ENCODE measurements around the gene LRG1. TPM values are rescaled to one million over a fixed set of nuclear protein-coding genes. Genes with fewer than 3 reads are reported as not detected.

Gene LRG1
- total RNA-seq, 1 donor from 2014 or later, result 1.1 TPM

DNA sequence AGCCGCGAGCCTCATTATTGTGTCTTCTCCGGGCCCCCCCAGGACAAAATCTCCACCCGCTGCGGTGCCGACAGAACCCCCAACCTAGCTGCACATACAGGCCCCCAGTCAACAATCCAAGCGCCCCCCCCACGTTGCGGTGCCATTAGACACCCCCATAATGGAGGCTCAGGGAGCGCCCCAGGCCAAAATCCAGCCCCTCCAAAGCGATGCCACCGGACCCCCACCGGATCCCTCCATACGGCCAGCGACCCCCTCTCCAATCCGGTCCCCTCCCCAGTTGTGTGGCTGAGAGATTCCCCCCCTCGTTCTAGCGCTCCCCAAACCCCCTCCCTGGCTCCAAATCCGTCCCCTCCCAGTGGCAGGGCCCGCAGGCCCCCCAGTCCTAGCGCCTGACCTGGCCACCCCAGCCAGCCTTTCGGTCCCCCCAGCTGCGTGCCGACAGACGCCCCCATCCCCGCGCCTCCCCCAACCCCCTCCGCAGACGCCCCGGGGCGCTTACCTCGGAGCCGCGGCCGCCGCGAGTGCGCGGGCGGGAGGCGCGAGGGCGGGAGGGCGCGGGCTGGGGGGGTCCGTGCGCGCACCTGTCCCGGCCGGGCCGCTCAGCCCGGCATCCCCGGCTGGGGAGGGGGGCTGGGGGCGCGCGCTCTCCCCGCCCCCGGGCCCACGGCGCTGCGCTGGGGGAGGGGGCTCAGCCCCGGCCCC is 41.3 kb upstream of the LRG1 start:
- FAIRE-seq, result no peak
- TF ChIP-seq, protein P1, sequence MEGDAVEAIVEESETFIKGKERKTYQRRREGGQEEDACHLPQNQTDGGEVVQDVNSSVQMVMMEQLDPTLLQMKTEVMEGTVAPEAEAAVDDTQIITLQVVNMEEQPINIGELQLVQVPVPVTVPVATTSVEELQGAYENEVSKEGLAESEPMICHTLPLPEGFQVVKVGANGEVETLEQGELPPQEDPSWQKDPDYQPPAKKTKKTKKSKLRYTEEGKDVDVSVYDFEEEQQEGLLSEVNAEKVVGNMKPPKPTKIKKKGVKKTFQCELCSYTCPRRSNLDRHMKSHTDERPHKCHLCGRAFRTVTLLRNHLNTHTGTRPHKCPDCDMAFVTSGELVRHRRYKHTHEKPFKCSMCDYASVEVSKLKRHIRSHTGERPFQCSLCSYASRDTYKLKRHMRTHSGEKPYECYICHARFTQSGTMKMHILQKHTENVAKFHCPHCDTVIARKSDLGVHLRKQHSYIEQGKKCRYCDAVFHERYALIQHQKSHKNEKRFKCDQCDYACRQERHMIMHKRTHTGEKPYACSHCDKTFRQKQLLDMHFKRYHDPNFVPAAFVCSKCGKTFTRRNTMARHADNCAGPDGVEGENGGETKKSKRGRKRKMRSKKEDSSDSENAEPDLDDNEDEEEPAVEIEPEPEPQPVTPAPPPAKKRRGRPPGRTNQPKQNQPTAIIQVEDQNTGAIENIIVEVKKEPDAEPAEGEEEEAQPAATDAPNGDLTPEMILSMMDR (IDR thresholded peaks at IDR 0.05; ENCODE audit: insufficient read depth, low read length, severe bottlenecking), result no peak
- Histone ChIP-seq H3K27me3 (ENCODE audit: control insufficient read depth, insufficient read depth, low read length) (peaks cover 40% of the 10 kb centered on the region), H3K36me3 (ENCODE audit: control insufficient read depth, insufficient read depth, low read length) (no peaks in the 10 kb centered on the region), H3K4me3 (ENCODE audit: low read depth, low read length) (no peak overlapping the region)
- DNase-seq (ENCODE audit: low read depth), result no peak

DNA sequence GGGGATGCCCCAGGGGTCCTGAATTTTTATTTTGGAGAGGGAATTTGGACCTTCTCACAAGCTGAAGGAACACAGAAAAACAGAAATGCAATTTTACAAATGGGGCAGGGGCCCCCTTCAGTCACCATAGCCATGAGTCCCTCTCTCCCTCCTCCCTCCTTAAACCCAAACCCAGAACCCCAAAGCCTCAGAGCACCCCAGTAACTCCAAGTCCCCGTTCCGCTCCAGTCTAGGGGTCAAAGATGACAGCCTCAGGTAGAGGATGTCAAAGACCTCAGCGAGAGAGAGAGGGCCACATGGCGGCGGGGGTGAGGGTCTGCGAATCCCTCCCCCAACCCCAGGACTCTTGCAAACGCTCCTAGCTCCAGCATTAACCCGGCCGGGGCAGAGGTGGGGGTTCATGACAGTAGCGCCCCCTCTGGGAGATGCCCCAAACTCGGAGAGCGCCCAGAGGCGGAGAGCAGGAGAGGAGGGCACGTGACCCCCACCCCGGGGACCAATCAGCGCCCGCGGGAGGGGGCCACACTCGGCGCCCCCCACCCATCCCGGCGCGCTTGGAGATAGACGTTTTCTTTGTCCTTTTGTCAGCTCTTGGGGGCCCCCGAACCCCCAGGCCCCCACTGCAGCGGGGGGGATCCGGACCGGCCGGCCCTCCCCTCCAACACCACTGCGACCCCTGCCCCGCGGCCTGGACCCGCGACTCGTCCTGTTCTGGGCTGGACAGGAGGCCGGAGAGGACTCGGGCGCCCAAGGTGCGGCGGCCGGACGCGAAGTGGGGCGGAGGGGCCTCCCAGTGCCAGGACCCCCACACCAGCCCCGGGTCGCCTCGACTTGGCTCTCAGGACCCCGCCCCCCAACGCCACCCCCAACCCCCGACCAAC is 40.4 kb upstream of the LRG1 start:
- Histone ChIP-seq H3K27me3 (ENCODE audit: control insufficient read depth, insufficient read depth, low read length) (peaks cover 34% of the 10 kb centered on the region), H3K4me3 (ENCODE audit: low read depth, low read length) (no peak overlapping the region), H3K36me3 (ENCODE audit: control insufficient read depth, insufficient read depth, low read length) (no peaks in the 10 kb centered on the region)
- DNase-seq (ENCODE audit: low read depth) (no peak), FAIRE-seq (no peak)
- TF ChIP-seq, protein P1 (IDR thresholded peaks at IDR 0.05; ENCODE audit: insufficient read depth, low read length, severe bottlenecking), result peak; percentile 29

DNA sequence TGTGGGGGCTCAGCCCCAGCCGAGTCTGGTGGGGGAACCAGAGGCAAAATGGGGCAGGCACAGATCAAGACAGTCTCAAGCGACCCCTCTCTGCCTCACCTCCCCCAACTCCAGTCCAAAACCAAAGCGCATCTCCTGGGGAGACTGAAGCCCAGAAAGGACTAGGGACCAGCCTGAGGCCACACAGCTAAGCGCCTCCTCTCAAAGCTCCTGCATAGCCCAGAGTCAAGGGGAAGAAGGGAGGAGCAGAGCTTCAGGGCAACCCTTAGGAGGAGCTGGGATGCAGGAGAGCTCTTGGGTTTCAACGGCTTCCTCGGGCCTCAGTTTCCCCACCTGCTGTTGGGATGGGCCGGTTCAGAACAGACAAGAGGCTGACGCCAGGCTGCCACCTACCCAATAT is 39.6 kb upstream of the LRG1 start:
- TF ChIP-seq, protein P1 (IDR thresholded peaks at IDR 0.05; ENCODE audit: insufficient read depth, low read length, severe bottlenecking), result no peak
- no peak for FAIRE-seq
- H3K36me3 ChIP-seq (ENCODE audit: control insufficient read depth, insufficient read depth, low read length), result no peaks in the 10 kb centered on the region
- no peak overlapping the region for H3K4me3 ChIP-seq (ENCODE audit: low read depth, low read length)
- peaks cover 29% of the 10 kb centered on the region for H3K27me3 ChIP-seq (ENCODE audit: control insufficient read depth, insufficient read depth, low read length)
- DNase-seq (ENCODE audit: low read depth), result no peak

DNA sequence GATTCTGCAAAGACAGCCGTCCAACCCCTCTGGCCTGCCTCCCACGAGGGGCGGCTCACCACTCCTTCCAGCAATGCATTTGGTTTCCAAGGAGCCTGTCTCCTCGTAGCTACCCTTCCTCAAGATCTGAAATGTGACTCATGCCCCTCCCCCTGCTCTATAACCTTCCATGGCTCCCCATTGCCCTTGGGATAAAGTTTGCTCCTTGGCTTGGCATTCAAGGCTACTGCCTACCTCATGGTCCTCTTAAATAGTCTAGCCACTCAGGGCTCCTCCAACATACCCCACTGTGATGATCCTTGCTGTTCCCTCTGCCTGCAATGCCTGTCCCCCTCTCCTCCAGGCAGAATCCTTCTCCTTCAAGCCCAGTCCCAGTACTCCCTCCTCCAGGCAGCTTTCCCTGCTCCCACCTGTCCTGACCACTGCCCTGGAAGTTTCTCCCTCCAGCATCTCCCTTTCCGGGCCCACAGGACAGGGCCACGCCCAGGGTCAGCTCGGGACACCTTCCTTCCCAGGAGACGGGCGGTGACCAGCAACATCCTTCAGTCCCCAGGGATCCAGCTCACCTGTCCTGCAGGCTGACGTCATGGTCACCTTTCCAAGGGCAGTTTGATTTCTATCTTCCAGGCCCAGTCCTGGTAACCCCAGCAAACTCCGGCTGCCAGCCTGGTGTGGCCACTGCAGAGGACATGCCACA is 38.9 kb upstream of the LRG1 start:
- FAIRE-seq (no peak), DNase-seq (ENCODE audit: low read depth) (no peak)
- Histone ChIP-seq H3K36me3 (ENCODE audit: control insufficient read depth, insufficient read depth, low read length) (no peaks in the 10 kb centered on the region), H3K4me3 (ENCODE audit: low read depth, low read length) (no peak overlapping the region), H3K27me3 (ENCODE audit: control insufficient read depth, insufficient read depth, low read length) (peaks cover 26% of the 10 kb centered on the region)
- TF ChIP-seq, protein P1 (IDR thresholded peaks at IDR 0.05; ENCODE audit: insufficient read depth, low read length, severe bottlenecking), result no peak

DNA sequence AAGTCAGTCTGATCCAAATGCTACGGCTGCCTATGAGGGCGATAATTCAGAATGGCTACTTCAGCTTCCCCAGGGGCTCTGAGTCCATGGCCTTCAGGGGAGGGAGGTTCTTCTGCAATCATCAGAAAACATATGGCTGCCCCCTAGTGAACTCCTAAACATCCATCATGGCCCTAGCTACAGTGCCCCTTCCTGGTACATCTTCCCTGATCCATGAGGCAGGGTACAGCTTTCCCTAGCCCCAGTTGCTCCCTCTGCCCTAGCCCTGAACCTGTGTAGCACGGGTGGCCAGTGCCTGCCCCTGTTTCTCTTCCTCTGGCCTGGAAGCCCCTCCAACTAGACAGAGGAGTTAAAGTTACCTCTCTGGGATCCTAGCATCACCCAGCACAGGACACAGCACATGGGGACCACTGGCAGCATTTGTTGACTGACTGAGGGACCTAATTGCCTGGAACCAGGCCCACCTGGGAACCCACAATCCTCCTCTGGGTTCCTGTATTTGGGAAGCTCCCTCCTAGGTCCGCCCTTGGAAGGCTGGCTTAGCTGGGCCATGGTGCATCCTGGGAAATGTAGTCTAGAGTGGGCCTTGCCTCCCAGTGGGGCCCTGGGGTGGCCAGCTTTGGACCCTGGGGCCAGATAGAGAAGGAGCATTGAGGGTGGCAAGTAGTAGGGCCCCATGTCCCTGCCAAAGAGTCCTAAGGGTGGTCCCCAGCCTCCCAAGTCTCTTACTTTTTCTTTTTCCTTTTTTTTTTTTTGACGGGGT is 37.4 kb upstream of the LRG1 start:
- peaks cover 25% of the 10 kb centered on the region for H3K27me3 ChIP-seq (ENCODE audit: control insufficient read depth, insufficient read depth, low read length)
- DNase-seq (ENCODE audit: low read depth) (no peak), FAIRE-seq (no peak)
- no peak overlapping the region for H3K4me3 ChIP-seq (ENCODE audit: low read depth, low read length)
- TF ChIP-seq, protein P1 (IDR thresholded peaks at IDR 0.05; ENCODE audit: insufficient read depth, low read length, severe bottlenecking), result no peak
- no peaks in the 10 kb centered on the region for H3K36me3 ChIP-seq (ENCODE audit: control insufficient read depth, insufficient read depth, low read length)
